ENCODE measurements around the gene PARP1. TPM values are rescaled to one million over a fixed set of nuclear protein-coding genes. Genes with fewer than 3 reads are reported as not detected.
A peak's percentile ranks its signal among the peaks of the same experiment; 100 is the strongest.

PARP1 gene
- total and polyA plus RNA-seq, 3 experiments from 2014 or later: 137 to 234 (median 224) TPM

GRCh38 chr1:226381226-226381998 is 26.5 kb downstream of the PARP1 start:
- Mint-ChIP-seq H3K4me3 (no peak overlapping the region), H3K27me3 (no peaks in the 10 kb centered on the region), H3K4me1 (no peaks in the 10 kb centered on the region), H3K27ac (no peak overlapping the region), H3K9me3 (no peaks in the 10 kb centered on the region), H3K36me3 (peaks cover 19 to 100% (median 35%) of the 10 kb centered on the region in 3 donors)
- H3K27ac ChIP-seq (ENCODE audit: low read depth, low read length): no peak overlapping the region
- H3K36me3 ChIP-seq (ENCODE audit: insufficient read depth, low read length): peaks cover 97% of the 10 kb centered on the region
- H3K4me1 ChIP-seq (ENCODE audit: insufficient read depth, low read length): no peaks in the 10 kb centered on the region
- H3K4me3 ChIP-seq (ENCODE audit: low read length): no peak overlapping the region
- H3K27me3 ChIP-seq (ENCODE audit: insufficient read depth, low read length, poor library complexity, severe bottlenecking): no peaks in the 10 kb centered on the region
- ChIA-PET CTCF (no interaction called here), POLR2A (no interaction called here)
- DNase-seq: no peak
- H3K9me3 ChIP-seq (ENCODE audit: low read length): no peaks in the 10 kb centered on the region

DNA sequence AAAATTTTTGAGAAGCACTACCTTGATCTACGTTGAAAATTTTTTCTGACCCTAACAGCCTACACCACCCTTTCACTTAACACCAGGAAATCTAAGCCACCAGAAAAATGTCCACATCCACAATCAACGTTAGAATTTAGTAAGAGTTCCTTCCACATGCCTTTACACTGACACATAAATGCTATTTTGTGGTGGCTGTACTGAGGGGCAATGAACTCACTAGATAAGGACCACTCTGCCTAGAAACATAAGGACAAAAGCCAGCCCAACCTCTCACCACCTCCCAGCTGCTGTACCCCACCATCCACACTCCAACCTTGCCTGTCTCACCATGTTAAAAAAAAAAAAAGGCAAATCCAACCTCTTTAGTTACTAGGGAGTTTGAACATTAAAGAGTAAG is 29.8 kb downstream of the PARP1 start:
- Histone ChIP-seq H3K4me3 (ENCODE audit: low read length) (no peak overlapping the region), H3K27me3 (ENCODE audit: insufficient read depth, low read length, poor library complexity, severe bottlenecking) (no peaks in the 10 kb centered on the region), H3K27ac (ENCODE audit: low read depth, low read length) (no peak overlapping the region), H3K36me3 (ENCODE audit: insufficient read depth, low read length) (peaks cover 95% of the 10 kb centered on the region), H3K4me1 (ENCODE audit: insufficient read depth, low read length) (no peaks in the 10 kb centered on the region), H3K9me3 (ENCODE audit: low read length) (no peaks in the 10 kb centered on the region)
- Mint-ChIP-seq H3K27ac (peak overlapping the region in 3 of 8 donors; percentile 11 to 45 (median 17)), H3K4me3 (no peak overlapping the region), H3K4me1 (no peaks in the 10 kb centered on the region), H3K9me3 (no peaks in the 10 kb centered on the region), H3K27me3 (no peaks in the 10 kb centered on the region), H3K36me3 (peaks cover 13 to 100% (median 24%) of the 10 kb centered on the region in 3 donors)
- DNase-seq: no peak
- CTCF ChIA-PET: no interaction called here
- POLR2A ChIA-PET: interaction anchor here (1.0 kb wide), 1 partner anchor 30 kb away, joined by 3 read pairs; the partner anchor contains the start of gene PARP1

DNA sequence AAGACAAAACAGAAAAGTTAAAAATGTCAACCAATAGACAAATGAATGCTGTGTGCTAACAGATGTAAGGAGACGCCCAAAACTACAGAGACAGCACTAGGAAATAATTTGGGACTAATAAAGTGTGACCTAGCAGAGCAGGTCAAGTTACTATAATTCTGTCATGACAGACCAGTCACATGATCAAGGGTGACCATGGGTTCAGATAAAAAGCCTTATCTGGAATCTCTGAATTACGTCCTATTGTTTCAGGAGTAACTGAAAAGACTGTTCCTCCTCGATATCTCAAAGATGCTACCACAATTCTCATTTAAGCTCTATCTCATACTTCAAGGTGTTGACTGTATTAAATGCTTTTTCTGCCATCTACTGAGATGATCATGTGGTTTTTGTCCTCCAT is 31.6 kb downstream of the PARP1 start:
- H3K27ac Mint-ChIP-seq: no peak overlapping the region
- ChIA-PET POLR2A (no interaction called here), CTCF (interaction anchor here (1.0 kb wide), 1 partner anchor 10 kb away, joined by 3 read pairs; no protein-coding TSS in a partner anchor)

DNA sequence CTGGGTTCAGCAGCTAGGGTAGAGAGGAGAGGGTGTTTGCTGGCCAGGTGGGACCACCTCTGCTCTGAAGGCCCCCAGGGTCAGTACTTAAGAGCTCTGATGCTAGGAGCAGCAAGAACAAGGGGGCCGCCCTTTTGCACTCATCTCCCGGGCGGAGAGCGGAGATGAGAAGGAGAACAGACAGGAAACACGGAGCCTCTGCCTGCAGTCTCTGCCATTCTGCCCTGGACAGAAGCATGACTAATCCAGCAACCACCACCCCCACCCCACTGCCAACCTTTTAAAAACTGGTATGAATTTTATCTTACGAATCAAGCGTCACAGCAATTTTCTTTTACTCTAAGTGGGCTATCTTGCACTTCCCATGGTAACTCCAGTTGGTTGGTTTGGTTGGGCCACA is 34.5 kb downstream of the PARP1 start:
- no peaks in the 10 kb centered on the region for H3K9me3 ChIP-seq (ENCODE audit: low read length)
- peaks cover 66% of the 10 kb centered on the region for H3K36me3 ChIP-seq (ENCODE audit: insufficient read depth, low read length)
- H3K4me3 ChIP-seq (ENCODE audit: low read length): no peak overlapping the region
- Mint-ChIP-seq H3K27ac (peak overlapping the region in 1 of 8 donors; percentile 3), H3K4me1 (peaks cover 0 to 1% (median 0%) of the 10 kb centered on the region in 3 donors), H3K36me3 (peaks cover 11 to 100% (median 19%) of the 10 kb centered on the region in 3 donors), H3K4me3 (no peak overlapping the region), H3K9me3 (no peaks in the 10 kb centered on the region), H3K27me3 (no peaks in the 10 kb centered on the region)
- no peak overlapping the region for H3K27ac ChIP-seq (ENCODE audit: low read depth, low read length)
- H3K27me3 ChIP-seq (ENCODE audit: insufficient read depth, low read length, poor library complexity, severe bottlenecking): no peaks in the 10 kb centered on the region
- ChIA-PET POLR2A (no interaction called here), CTCF (interaction anchor here (1.0 kb wide), 1 partner anchor 33 kb away, joined by 3 read pairs; no protein-coding TSS in a partner anchor)
- DNase-seq: no peak
- H3K4me1 ChIP-seq (ENCODE audit: insufficient read depth, low read length): no peaks in the 10 kb centered on the region

More for the DNA sequence above, 31.6 kb downstream of the PARP1 start:
- H3K9me3 ChIP-seq (ENCODE audit: low read length): no peaks in the 10 kb centered on the region
- no peak overlapping the region for H3K4me3 ChIP-seq (ENCODE audit: low read length)
- H3K4me1 ChIP-seq (ENCODE audit: insufficient read depth, low read length): no peaks in the 10 kb centered on the region
- H3K27ac ChIP-seq (ENCODE audit: low read depth, low read length): no peak overlapping the region
- Mint-ChIP-seq H3K4me3 (no peak overlapping the region), H3K36me3 (peaks cover 18 to 100% (median 28%) of the 10 kb centered on the region in 3 donors), H3K4me1 (peaks cover 0 to 1% (median 0%) of the 10 kb centered on the region in 3 donors), H3K27me3 (no peaks in the 10 kb centered on the region), H3K9me3 (no peaks in the 10 kb centered on the region)
- no peak for DNase-seq
- H3K27me3 ChIP-seq (ENCODE audit: insufficient read depth, low read length, poor library complexity, severe bottlenecking): no peaks in the 10 kb centered on the region
- H3K36me3 ChIP-seq (ENCODE audit: insufficient read depth, low read length): peaks cover 78% of the 10 kb centered on the region

GRCh38 chr1:226372885-226373284 is 35.0 kb downstream of the PARP1 start:
- POLR2A ChIA-PET: no interaction called here
- Histone ChIP-seq H3K9me3 (ENCODE audit: low read length) (no peaks in the 10 kb centered on the region), H3K4me3 (ENCODE audit: low read length) (no peak overlapping the region), H3K36me3 (ENCODE audit: insufficient read depth, low read length) (peaks cover 67% of the 10 kb centered on the region), H3K4me1 (ENCODE audit: insufficient read depth, low read length) (no peaks in the 10 kb centered on the region), H3K27me3 (ENCODE audit: insufficient read depth, low read length, poor library complexity, severe bottlenecking) (no peaks in the 10 kb centered on the region), H3K27ac (ENCODE audit: low read depth, low read length) (no peak overlapping the region)
- H3K4me1 Mint-ChIP-seq: peaks cover 0 to 1% (median 0%) of the 10 kb centered on the region in 3 donors
- peaks cover 11 to 100% (median 16%) of the 10 kb centered on the region in 3 donors for H3K36me3 Mint-ChIP-seq
- no peaks in the 10 kb centered on the region for H3K9me3 Mint-ChIP-seq
- no peak for DNase-seq
- no peaks in the 10 kb centered on the region for H3K27me3 Mint-ChIP-seq
- peak overlapping the region in 3 of 8 donors; percentile 50 to 76 (median 57) for H3K27ac Mint-ChIP-seq
- H3K4me3 Mint-ChIP-seq: no peak overlapping the region
- CTCF ChIA-PET: interaction anchor here (1.0 kb wide), 1 partner anchor 34 kb away, joined by 3 read pairs; no protein-coding TSS in a partner anchor

- Mint-ChIP-seq H3K4me1 (peaks cover 0 to 1% (median 0%) of the 10 kb centered on the region in 3 donors), H3K27me3 (no peaks in the 10 kb centered on the region), H3K36me3 (peaks cover 9 to 100% (median 22%) of the 10 kb centered on the region in 3 donors), H3K4me3 (no peak overlapping the region), H3K9me3 (no peaks in the 10 kb centered on the region), H3K27ac (peak overlapping the region in 1 of 8 donors; percentile 75)
- DNase-seq: no peak
- Histone ChIP-seq H3K36me3 (ENCODE audit: insufficient read depth, low read length) (peaks cover 68% of the 10 kb centered on the region), H3K27me3 (ENCODE audit: insufficient read depth, low read length, poor library complexity, severe bottlenecking) (no peaks in the 10 kb centered on the region), H3K4me1 (ENCODE audit: insufficient read depth, low read length) (no peaks in the 10 kb centered on the region), H3K9me3 (ENCODE audit: low read length) (no peaks in the 10 kb centered on the region), H3K27ac (ENCODE audit: low read depth, low read length) (no peak overlapping the region), H3K4me3 (ENCODE audit: low read length) (no peak overlapping the region)
- ChIA-PET CTCF (no interaction called here), POLR2A (no interaction called here)
Observed at GRCh38 chr1:226371866-226372490, 35.9 kb downstream of the PARP1 start.

DNA sequence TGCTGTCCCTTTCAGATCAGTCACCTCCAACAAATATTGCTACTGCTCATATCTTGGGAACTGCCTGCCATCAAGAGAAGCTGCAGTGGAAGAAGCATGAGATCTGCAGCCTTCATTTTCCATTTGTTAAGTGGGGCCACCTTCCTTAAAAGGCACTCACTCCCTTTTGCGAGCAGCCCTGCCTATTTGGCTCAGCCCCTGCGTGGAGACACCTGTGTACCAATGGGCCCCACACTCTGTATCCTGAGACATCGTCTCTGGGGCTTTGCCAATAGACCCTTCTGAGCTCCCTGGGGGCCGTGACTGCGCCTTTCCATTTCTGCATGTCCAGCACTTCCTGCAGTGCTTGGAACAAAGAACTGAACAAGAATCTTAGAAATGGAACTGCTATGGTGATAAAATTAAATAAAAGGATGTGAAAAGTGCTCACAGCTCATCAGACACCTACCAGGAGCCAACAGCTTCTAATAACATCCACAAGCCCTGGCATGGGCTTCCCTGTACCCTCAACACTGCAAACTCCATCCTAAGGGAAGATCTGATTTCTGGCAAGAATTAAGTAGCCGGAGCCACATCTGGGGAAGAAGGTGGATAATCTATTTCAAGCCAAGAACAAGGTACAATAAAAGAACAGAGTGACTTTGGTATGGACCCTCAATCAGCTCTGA is 36.7 kb downstream of the PARP1 start:
- Histone ChIP-seq H3K27ac (ENCODE audit: low read depth, low read length) (no peak overlapping the region), H3K9me3 (ENCODE audit: low read length) (no peaks in the 10 kb centered on the region), H3K4me3 (ENCODE audit: low read length) (no peak overlapping the region), H3K27me3 (ENCODE audit: insufficient read depth, low read length, poor library complexity, severe bottlenecking) (no peaks in the 10 kb centered on the region), H3K36me3 (ENCODE audit: insufficient read depth, low read length) (peaks cover 68% of the 10 kb centered on the region), H3K4me1 (ENCODE audit: insufficient read depth, low read length) (no peaks in the 10 kb centered on the region)
- no peak overlapping the region for H3K27ac Mint-ChIP-seq
- H3K27me3 Mint-ChIP-seq: no peaks in the 10 kb centered on the region
- ChIA-PET POLR2A (no interaction called here), CTCF (no interaction called here)
- H3K4me3 Mint-ChIP-seq: no peak overlapping the region
- peaks cover 0 to 1% (median 0%) of the 10 kb centered on the region in 3 donors for H3K4me1 Mint-ChIP-seq
- peaks cover 4 to 100% (median 20%) of the 10 kb centered on the region in 3 donors for H3K36me3 Mint-ChIP-seq
- H3K9me3 Mint-ChIP-seq: no peaks in the 10 kb centered on the region
- no peak for DNase-seq

All from CD8-positive, alpha-beta memory T cell (primary cell).